ENCODE measurements around the gene PRKCSH.
"Not testable (repeated sequence)": the region's sequence is repeated elsewhere in the genome, so short reads cannot be mapped to it uniquely, and the experiment has no call there.

The PRKCSH gene

GRCh38 chr19:11450570-11451326 is 15.3 kb downstream of the PRKCSH start:
- DNase-seq (ENCODE audit: low read depth in 3 of 3): no peak

- DNase-seq (ENCODE audit: low read depth in 3 of 3): no peak
Observed at GRCh38 chr19:11451327-11451870, 16.0 kb downstream of the PRKCSH start.

- DNase-seq (ENCODE audit: low read depth in 3 of 3): no peak
Observed at GRCh38 chr19:11451871-11452619, 16.6 kb downstream of the PRKCSH start.

- DNase-seq (ENCODE audit: low read depth in 3 of 3): no peak
Observed at GRCh38 chr19:11452620-11453310, 17.3 kb downstream of the PRKCSH start.

GRCh38 chr19:11453468-11454341 is 18.3 kb downstream of the PRKCSH start:
- DNase-seq (ENCODE audit: low read depth in 3 of 3): no peak

- not testable (repeated sequence) for DNase-seq (ENCODE audit: low read depth in 3 of 3)
Observed at GRCh38 chr19:11455233-11455554, 19.8 kb downstream of the PRKCSH start.

- DNase-seq (ENCODE audit: low read depth in 3 of 3): no peak
Observed at GRCh38 chr19:11456659-11457058, 21.2 kb downstream of the PRKCSH start.

GRCh38 chr19:11457115-11457514 is 21.7 kb downstream of the PRKCSH start:
- DNase-seq (ENCODE audit: low read depth in 3 of 3): no peak

- DNase-seq (ENCODE audit: low read depth in 3 of 3): no peak
Observed at GRCh38 chr19:11457831-11458230, 22.4 kb downstream of the PRKCSH start.

GRCh38 chr19:11458236-11458900 is 22.9 kb downstream of the PRKCSH start:
- DNase-seq (ENCODE audit: low read depth in 3 of 3): no peak

- not testable (repeated sequence) for DNase-seq (ENCODE audit: low read depth in 3 of 3)
Observed at GRCh38 chr19:11458912-11459311, 23.5 kb downstream of the PRKCSH start.

- no peak for DNase-seq (ENCODE audit: low read depth in 3 of 3)
Observed at GRCh38 chr19:11460207-11460606, 24.8 kb downstream of the PRKCSH start.

- no peak for DNase-seq (ENCODE audit: low read depth in 3 of 3)
Observed at GRCh38 chr19:11461453-11461852, 26.0 kb downstream of the PRKCSH start.

- DNase-seq (ENCODE audit: low read depth in 3 of 3): no peak
Observed at GRCh38 chr19:11463391-11463790, 28.0 kb downstream of the PRKCSH start.

- DNase-seq (ENCODE audit: low read depth in 3 of 3): no peak
Observed at GRCh38 chr19:11464333-11465265, 29.2 kb downstream of the PRKCSH start.

- no peak for DNase-seq (ENCODE audit: low read depth in 3 of 3)
Observed at GRCh38 chr19:11465600-11465999, 30.2 kb downstream of the PRKCSH start.

GRCh38 chr19:11468266-11468845 is 32.9 kb downstream of the PRKCSH start:
- DNase-seq (ENCODE audit: low read depth in 3 of 3): not testable (repeated sequence)

GRCh38 chr19:11473725-11474124 is 38.3 kb downstream of the PRKCSH start:
- DNase-seq (ENCODE audit: low read depth in 3 of 3): no peak

- DNase-seq (ENCODE audit: low read depth in 3 of 3): not testable (repeated sequence)
Observed at GRCh38 chr19:11475343-11475742, 39.9 kb downstream of the PRKCSH start.

Data from stimulated activated CD4-positive, alpha-beta T cell treated with anti-CD3 and anti-CD28 coated beads, TNF-alpha, amount 100 ng/mL, for 48 hours (primary cell).